GM12865 (cell line): ENCODE results near the gene PIP4K2B.
A peak's percentile ranks its signal among the peaks of the same experiment; 100 is the strongest.
"Not testable (repeated sequence)": the region's sequence is repeated elsewhere in the genome, so short reads cannot be mapped to it uniquely, and the experiment has no call there.

Experiments used
- DNase-seq: peaks from one replicate; pipeline ENCODE4 v3.0.0; 2010; ENCODE audit warnings: low read depth
- H3K4me3 ChIP-seq: 2 replicates; pipeline ENCODE4 v1.5.1; 2011; ENCODE audit warnings: mild to moderate bottlenecking, low read depth, low read length, control low read depth
- TF ChIP-seq, protein P1 (sequence below): IDR thresholded peaks from 2 replicates; pipeline ENCODE4 v1.5.1; 2011; ENCODE audit warnings: low read length, control low read depth, low read depth, inconsistent platforms; ENCODE audit not compliant: insufficient read depth; ENCODE audit errors: missing control alignments

Gene PIP4K2B

DNA sequence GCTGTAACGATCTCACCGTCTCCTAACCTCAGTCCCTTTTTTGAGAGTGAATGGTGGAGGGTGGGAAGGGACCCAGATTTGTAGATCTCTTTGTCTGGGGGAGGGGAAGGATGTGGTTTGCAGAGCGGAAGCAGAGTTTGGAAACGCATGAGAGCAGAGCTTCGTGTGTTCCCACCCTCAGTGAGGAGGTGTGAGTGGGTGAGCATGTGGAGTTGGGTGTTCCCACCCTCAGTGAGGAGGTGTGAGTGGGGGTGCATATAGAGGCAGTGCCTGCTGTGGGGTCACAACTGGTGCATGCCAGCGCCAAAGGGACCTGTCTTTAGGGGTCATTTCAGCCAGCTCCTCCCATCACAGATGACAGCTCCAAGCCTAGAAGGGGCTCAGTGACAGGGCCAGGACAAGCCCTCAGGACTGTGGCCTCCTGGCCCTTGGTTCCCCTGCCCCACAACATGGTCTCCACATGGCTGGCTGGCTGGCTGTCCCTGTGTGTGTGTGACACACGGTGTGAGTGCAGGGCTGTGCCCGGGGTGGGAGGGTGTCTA lies 71.0 kb downstream of the PIP4K2B start:
- no peak overlapping the region for H3K4me3 ChIP-seq
- TF ChIP-seq, protein P1, sequence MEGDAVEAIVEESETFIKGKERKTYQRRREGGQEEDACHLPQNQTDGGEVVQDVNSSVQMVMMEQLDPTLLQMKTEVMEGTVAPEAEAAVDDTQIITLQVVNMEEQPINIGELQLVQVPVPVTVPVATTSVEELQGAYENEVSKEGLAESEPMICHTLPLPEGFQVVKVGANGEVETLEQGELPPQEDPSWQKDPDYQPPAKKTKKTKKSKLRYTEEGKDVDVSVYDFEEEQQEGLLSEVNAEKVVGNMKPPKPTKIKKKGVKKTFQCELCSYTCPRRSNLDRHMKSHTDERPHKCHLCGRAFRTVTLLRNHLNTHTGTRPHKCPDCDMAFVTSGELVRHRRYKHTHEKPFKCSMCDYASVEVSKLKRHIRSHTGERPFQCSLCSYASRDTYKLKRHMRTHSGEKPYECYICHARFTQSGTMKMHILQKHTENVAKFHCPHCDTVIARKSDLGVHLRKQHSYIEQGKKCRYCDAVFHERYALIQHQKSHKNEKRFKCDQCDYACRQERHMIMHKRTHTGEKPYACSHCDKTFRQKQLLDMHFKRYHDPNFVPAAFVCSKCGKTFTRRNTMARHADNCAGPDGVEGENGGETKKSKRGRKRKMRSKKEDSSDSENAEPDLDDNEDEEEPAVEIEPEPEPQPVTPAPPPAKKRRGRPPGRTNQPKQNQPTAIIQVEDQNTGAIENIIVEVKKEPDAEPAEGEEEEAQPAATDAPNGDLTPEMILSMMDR: no peak
- DNase-seq: peak; percentile 83

DNA sequence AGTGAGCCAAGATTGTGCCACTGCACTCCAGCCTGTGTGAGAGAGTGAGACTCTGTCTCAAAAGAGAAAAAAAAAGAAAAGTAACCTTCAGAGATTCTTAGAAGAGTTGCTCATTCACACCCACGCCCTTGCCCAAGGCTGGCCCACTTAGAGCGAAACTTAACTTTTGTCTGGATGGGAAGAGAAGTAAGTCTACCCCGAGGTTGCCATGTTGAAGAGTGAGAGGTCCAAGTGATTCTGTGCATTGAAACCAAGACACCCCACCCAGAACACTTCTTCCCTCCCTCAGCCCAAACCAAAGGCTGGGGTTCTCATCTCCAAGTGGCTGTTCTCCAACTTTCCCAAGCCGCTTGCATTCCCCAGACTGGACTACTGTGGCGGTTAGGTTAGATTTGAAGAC lies 71.6 kb downstream of the PIP4K2B start:
- peak; percentile 39 for DNase-seq
- TF ChIP-seq, protein P1: no peak
- no peak overlapping the region for H3K4me3 ChIP-seq

DNA sequence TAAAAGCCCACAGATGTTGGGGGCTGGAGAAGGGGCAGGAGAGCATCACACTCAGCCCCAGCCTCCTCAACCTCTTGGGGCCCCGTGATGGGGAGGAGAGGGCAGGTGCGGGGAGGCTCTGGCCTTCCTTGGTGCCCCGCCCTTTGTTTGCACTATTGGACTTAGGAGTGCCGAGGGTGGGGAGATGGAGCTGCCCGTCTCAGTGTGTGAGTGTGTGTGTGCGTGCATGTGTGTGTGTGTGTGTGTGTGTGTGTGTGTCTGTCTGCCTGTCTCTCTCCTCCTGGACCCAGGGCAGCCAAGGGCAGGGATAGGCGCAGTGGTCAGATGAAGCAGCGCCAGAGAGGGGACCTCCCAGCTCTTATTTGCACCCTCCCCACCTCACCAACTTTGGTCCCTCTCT lies 73.2 kb downstream of the PIP4K2B start:
- not testable (repeated sequence) for H3K4me3 ChIP-seq, DNase-seq

DNA sequence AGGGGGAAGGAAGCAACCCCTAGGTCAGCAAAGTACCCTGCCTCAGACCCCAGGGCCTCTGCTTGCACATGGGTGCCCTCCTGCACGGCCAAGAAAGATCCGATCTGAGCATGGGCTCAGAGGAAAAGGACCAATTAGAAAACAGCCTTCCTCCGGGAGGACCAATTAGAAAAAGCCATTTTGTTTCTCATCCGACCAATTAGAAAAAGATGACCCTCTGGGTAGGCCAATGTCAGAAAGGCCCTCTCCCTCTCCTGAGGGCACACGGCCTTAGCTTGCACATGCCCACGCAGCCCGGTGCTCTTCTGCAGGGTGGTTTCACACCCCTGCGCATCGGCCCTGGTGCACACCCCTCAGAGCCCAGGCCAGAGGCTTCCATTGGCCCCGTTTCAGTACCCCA lies 74.3 kb downstream of the PIP4K2B start:
- TF ChIP-seq, protein P1: no peak
- no peak overlapping the region for H3K4me3 ChIP-seq
- DNase-seq: no peak

DNA sequence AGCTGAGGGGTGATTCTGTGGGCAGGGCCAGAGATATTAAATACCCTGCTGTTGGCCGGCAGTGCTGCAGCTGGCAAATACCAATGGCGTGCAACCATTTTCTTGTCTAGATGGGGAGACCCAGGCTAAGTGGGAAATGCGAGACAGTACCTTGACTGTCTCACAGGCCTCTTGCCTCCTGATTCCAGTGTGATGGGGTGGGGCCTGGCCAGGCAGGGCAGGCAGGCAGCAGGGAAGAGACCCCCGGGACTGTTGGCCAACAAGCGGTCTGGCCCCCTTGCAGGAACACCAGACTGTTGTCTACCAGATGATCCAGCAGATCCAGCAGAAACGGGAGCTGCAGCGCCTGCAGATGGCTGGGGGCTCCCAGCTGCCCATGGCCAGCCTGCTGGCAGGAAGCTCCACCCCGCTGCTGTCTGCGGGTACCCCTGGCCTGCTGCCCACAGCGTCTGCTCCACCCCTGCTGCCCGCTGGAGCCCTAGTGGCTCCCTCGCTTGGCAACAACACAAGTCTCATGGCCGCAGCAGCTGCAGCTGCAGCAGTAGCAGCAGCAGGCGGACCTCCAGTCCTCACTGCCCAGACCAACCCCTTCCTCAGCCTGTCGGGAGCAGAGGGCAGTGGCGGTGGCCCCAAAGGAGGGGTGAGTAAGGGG lies 74.9 kb downstream of the PIP4K2B start:
- TF ChIP-seq, protein P1: no peak
- H3K4me3 ChIP-seq: no peak overlapping the region
- DNase-seq: no peak

DNA sequence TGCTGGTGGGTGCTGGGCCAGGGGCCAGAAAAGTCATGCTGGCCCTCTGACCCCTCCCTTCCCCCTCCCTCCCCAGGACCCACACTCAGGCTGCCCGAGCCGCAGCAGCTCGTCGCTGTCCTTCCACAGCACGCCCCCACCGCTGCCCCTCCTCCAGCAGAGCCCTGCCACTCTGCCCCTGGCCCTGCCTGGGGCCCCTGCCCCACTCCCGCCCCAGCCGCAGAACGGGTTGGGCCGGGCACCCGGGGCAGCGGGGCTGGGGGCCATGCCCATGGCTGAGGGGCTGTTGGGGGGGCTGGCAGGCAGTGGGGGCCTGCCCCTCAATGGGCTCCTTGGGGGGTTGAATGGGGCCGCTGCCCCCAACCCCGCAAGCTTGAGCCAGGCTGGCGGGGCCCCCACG lies 77.6 kb downstream of the PIP4K2B start:
- no peak for DNase-seq
- no peak overlapping the region for H3K4me3 ChIP-seq
- TF ChIP-seq, protein P1: no peak

DNA sequence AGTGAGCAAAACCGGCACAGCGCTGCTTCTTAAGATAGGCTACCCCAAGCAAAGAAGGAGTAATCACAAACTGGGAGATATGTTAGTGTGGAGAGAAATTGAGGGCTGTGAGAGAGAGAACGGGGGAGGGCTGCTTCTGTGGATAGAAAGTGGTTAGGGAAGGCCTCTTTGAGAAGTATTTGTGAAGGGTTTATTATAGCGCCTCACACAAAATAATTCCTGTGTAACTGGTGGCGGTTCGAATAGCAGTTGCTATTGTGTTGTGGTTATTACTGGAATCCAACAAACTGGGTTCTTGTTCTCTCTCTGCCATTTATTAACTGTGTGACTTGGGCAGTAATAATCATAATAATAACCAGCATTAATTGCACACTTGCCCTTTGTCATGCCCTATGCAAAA lies 78.4 kb downstream of the PIP4K2B start:
- TF ChIP-seq, protein P1: no peak

More for the DNA sequence above, 78.4 kb downstream of the PIP4K2B start:
- no peak overlapping the region for H3K4me3 ChIP-seq
- no peak for DNase-seq
